PC-9 (cell line): Measurements from ENCODE around the gene DPEP2. TPM values are rescaled to one million over a fixed set of nuclear protein-coding genes. Genes with fewer than 3 reads are reported as not detected.
"Not testable (repeated sequence)": the region's sequence is repeated elsewhere in the genome, so short reads cannot be mapped to it uniquely, and the experiment has no call there.

Experiments used
- Bru-seq: library from RNA; stranded (reverse); fragments of 400-500 nt; gene quantifications from one replicate; lab custom pipeline; 2021; lab: Mats Ljungman, UMichigan
- BruChase-seq, 2 experiments: library from RNA; stranded (reverse); fragments of 400-500 nt; gene quantifications; one replicate each; lab custom pipeline; 2021; lab: Mats Ljungman, UMichigan
- BruUV-seq: library from RNA; stranded (reverse); fragments of 400-500 nt; replicated peaks from 2 replicates; lab custom pipeline; 2021; lab: Mats Ljungman, UMichigan
- CTCF ChIA-PET: fragments of 300-600 bp; sonication (Branson Sonifier 250); formaldehyde crosslinking; loops from one replicate; lab custom pipeline; 2022; ENCODE audit warnings: antibody characterized with exemption; lab: Charles Lee
- POLR2A ChIA-PET: fragments of 300-600 bp; sonication (Branson Sonifier 250); formaldehyde crosslinking; loops from one replicate; lab custom pipeline; 2022; ENCODE audit warnings: antibody characterized with exemption; ENCODE audit not compliant: unreplicated experiment; lab: Charles Lee
- DNase-seq, 2 experiments: peaks; one replicate each; pipeline versions ENCODE4 v3.0.0 to v3.0.0-alpha.2; 2015 to 2022; ENCODE audit warnings: mixed read lengths in 1 of 2
- H2AFZ ChIP-seq: fragments of 200-600 bp; sonication (generic); 2 replicates; pipeline ENCODE4 v1.8.1; 2017; ENCODE audit warnings: antibody characterized with exemption
- H3F3A ChIP-seq: fragments of 200-600 bp; sonication (generic); 2 replicates; pipeline ENCODE4 v1.8.1; 2017; ENCODE audit warnings: antibody characterized with exemption, mild to moderate bottlenecking, low read depth; ENCODE audit not compliant: insufficient read depth
- H3K27ac ChIP-seq: fragments of 200-600 bp; sonication (generic); 2 replicates; pipeline ENCODE4 v1.6.1; 2016; ENCODE audit warnings: mixed run types
- H3K27me3 ChIP-seq: fragments of 200-600 bp; sonication (generic); 2 replicates; pipeline ENCODE4 v1.6.1; 2016; ENCODE audit warnings: low read depth, mixed run types; ENCODE audit not compliant: insufficient read depth
- H3K36me3 ChIP-seq: fragments of 200-600 bp; sonication (generic); 2 replicates; pipeline ENCODE4 v1.6.1; 2016; ENCODE audit warnings: low read depth, mixed run types
- H3K4me1 ChIP-seq: fragments of 200-600 bp; sonication (generic); replicated peaks from 2 replicates; pipeline ENCODE4 v1.6.1; 2016; ENCODE audit warnings: mixed run types; ENCODE audit not compliant: insufficient read depth
- H3K4me2 ChIP-seq: fragments of 200-600 bp; sonication (generic); 2 replicates; pipeline ENCODE4 v1.6.1; 2017; ENCODE audit warnings: mixed run types
- H3K4me3 ChIP-seq: fragments of 200-600 bp; sonication (generic); 2 replicates; pipeline ENCODE4 v1.6.1; 2016; ENCODE audit warnings: mixed run types
- H3K79me2 ChIP-seq: fragments of 200-600 bp; sonication (generic); 2 replicates; pipeline ENCODE4 v1.6.1; 2017; ENCODE audit warnings: low read depth, mixed run types
- H3K9me2 ChIP-seq: fragments of 200-600 bp; sonication (generic); 2 replicates; pipeline ENCODE4 v1.8.1; 2017; ENCODE audit warnings: mild to moderate bottlenecking; ENCODE audit not compliant: insufficient read depth
- H3K9me3 ChIP-seq: fragments of 200-600 bp; sonication (generic); 2 replicates; pipeline ENCODE4 v1.8.1; 2016; ENCODE audit warnings: low read depth; ENCODE audit not compliant: insufficient read depth
- H4K20me1 ChIP-seq: fragments of 200-600 bp; sonication (generic); 2 replicates; pipeline ENCODE4 v1.8.1; 2017; ENCODE audit not compliant: insufficient read depth
- CTCF ChIP-seq: fragments of 200-600 bp; sonication (generic); conservative IDR thresholded peaks from 2 replicates; pipeline ENCODE4 v1.6.1; 2017; ENCODE audit warnings: mixed run types, antibody characterized with exemption, mild to moderate bottlenecking, moderate library complexity
- EZH2 ChIP-seq: fragments of 200-600 bp; sonication (generic); IDR thresholded peaks from 2 replicates; pipeline ENCODE4 v1.8.0; 2017; ENCODE audit warnings: antibody characterized with exemption, low read depth
- intact Hi-C: fragments of 100-400 bp; cut with micrococcal nuclease; formaldehyde crosslinking; loops from one replicate; pipeline ENCODE4 v1.10.0; 2022; ENCODE audit not compliant: unreplicated experiment
- long read RNA-seq: library from polyadenylated mRNA; stranded (forward); transcript quantifications from one replicate; pipeline ENCODE4 v2.0.0, GENCODE V29; 2022
- total RNA-seq: library from RNA; stranded (reverse); gene quantifications from 2 replicates; pipeline ENCODE4 v1.2.3, GENCODE V29; 2021

Gene DPEP2
- total RNA-seq: not detected in 2 replicates
- Bru-seq, nascent RNA: not detected
- BruChase-seq, experiment 1, labeled RNA remaining after a 2-hour chase: percentile 9 among the genes with signal in this experiment
- BruChase-seq, experiment 2, labeled RNA remaining after a 6-hour chase: not detected
- long read RNA-seq: 0 reads

- H3K36me3 ChIP-seq, H3F3A ChIP-seq, H3K79me2 ChIP-seq, POLR2A ChIA-PET, H3K4me3 ChIP-seq, intact Hi-C loops, H2AFZ ChIP-seq, H3K9me3 ChIP-seq, H4K20me1 ChIP-seq, H3K9me2 ChIP-seq, H3K27ac ChIP-seq, H3K4me2 ChIP-seq, DNase-seq, H3K27me3 ChIP-seq, H3K4me1 ChIP-seq: not testable (repeated sequence)
- BruUV-seq: TSS peak; percentile 42
- CTCF ChIA-PET: interaction anchor here (1.1 kb wide), 1 partner anchor 339 kb away, joined by 3 read pairs; the partner anchor contains the start of gene ACD
Measured at GRCh38 chr16:67998779-67999688, at the start of gene DPEP2. DPEP2 (minus strand) TSS chr16:67999484; CDS start chr16:67993212, 6,272 bp downstream.

GRCh38 chr16:68047987-68048386 is 48.7 kb upstream of the DPEP2 start:
- no peak overlapping the region for H2AFZ ChIP-seq
- no peaks in the 10 kb centered on the region for H4K20me1 ChIP-seq
- CTCF ChIA-PET: no interaction called here
- H3K9me3 ChIP-seq: no peaks in the 10 kb centered on the region
- H3K36me3 ChIP-seq: peaks cover 7% of the 10 kb centered on the region
- intact Hi-C loops: loop anchor here (10.0 kb wide), 1 partner anchor 103 kb away; the partner anchor contains the start of gene LCAT
- no peaks in the 10 kb centered on the region for H3K27me3 ChIP-seq
- H3K4me2 ChIP-seq: no peak overlapping the region
- DNase-seq: no peak
- no peak overlapping the region for H3K4me3 ChIP-seq
- H3F3A ChIP-seq: no peaks in the 10 kb centered on the region
- POLR2A ChIA-PET: no interaction called here
- H3K9me2 ChIP-seq: no peaks in the 10 kb centered on the region
- no peaks in the 10 kb centered on the region for H3K79me2 ChIP-seq
- no peak overlapping the region for H3K27ac ChIP-seq
- no peaks in the 10 kb centered on the region for H3K4me1 ChIP-seq
- TF ChIP-seq EZH2 (no peak), CTCF (no peak)
- BruUV-seq: no TSS peak

- CTCF ChIA-PET: no interaction called here
- peaks cover 7% of the 10 kb centered on the region for H3K36me3 ChIP-seq
Measured at GRCh38 chr16:68046106-68046505, 46.8 kb upstream of the DPEP2 start.

More at GRCh38 chr16:68046106-68046505, 46.8 kb upstream of the DPEP2 start:
- Histone ChIP-seq H4K20me1 (no peaks in the 10 kb centered on the region), H3K9me3 (no peaks in the 10 kb centered on the region), H3F3A (no peaks in the 10 kb centered on the region), H3K27me3 (no peaks in the 10 kb centered on the region), H3K4me1 (no peaks in the 10 kb centered on the region), H3K9me2 (no peaks in the 10 kb centered on the region), H3K4me3 (no peak overlapping the region), H2AFZ (no peak overlapping the region), H3K27ac (no peak overlapping the region), H3K79me2 (no peaks in the 10 kb centered on the region), H3K4me2 (no peak overlapping the region)
- no peak for DNase-seq
- intact Hi-C loops: loop anchor here (10.0 kb wide), 1 partner anchor 101 kb away; the partner anchor contains the start of gene LCAT
- BruUV-seq: no TSS peak
- POLR2A ChIA-PET: no interaction called here
- TF ChIP-seq EZH2 (no peak), CTCF (no peak)
